GM19438 (cell line): ENCODE results near the gene BAG3.
"Not testable (repeated sequence)": the region's sequence is repeated elsewhere in the genome, so short reads cannot be mapped to it uniquely, and the experiment has no call there.

Source experiments
- ATAC-seq: cut with Tn5 transposase; IDR thresholded peaks from one replicate; pipeline ENCODE4 v1.9.1; 2021; ENCODE audit warnings: low read depth; ENCODE audit not compliant: unreplicated experiment

BAG3 gene

DNA sequence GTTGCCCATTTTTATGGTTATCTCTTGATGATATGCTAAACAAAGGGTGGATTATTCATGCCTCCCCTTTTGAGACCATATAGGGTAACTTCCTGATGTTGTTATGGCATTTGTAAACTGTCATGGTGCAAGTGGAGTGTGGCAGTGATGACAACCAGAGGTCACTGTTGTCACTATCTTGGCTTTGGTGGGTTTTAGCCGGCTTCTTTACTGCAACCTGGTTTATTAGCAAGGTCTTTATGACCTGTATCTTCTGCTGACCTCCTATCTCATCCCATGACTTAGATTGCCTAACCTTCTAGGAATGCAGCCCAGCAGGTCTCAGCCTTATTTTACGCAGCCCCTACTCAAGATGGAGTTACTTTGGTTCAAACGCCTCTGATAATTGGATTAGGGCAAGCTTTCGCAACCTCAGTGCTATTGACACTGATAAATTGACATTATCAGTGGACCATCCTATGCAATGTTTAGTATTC lies 36.9 kb downstream of the BAG3 start:
- no peak for ATAC-seq

GRCh38 chr10:119689016-119689580 lies 37.9 kb downstream of the BAG3 start:
- no peak for ATAC-seq

DNA sequence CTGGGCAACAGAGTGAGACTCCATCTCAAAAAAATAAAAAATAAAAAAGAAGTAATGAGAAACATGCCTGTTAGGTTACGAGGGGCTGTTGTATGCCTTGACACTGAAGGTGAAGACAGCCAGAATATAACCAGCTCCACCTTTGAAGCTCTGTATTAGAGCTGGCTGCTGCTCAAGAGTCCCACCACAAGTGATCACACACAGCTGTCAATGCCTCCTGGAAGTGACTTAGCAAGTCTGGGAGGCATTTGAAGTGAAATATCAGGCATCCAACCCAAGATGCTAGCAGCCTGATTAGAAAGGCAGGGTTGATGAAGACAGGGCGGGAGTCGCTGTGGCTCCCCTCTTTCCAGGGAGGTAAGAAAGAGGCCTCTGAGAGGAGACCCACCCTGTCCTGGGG lies 40.5 kb downstream of the BAG3 start:
- no peak for ATAC-seq

DNA sequence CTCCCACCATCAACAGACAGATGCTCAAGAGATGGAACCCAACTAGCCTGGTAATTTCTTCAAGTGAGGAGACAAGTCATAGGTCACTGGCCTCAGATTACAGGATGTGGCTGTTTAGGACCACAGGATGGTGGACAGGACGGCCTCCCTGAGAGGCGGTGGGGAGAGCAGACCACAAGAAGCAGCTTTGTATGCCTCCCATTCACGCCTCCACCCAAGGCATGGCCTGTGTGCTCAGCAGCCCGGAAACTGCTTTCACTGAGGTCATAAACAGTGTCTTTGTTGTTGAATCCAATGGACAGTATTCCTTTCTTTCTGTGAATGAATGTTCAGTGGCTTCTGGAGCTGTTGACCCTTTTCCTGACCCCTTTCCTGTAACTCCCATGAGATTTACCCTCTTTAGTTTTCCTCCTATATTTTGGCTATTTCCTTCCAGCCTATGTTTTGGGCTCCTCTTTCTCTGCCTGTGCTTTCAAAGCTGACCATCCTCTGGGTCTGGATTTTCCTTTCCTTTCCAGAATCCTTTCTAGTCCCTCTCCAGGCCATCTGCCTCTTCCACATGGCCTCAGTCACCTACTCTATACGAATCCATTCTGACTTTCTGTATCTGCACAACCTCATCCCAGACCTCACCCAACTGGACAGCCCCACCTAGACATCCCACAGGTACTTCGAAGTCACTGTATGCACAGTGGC lies 42.2 kb downstream of the BAG3 start:
- ATAC-seq, result peak; percentile 60

DNA sequence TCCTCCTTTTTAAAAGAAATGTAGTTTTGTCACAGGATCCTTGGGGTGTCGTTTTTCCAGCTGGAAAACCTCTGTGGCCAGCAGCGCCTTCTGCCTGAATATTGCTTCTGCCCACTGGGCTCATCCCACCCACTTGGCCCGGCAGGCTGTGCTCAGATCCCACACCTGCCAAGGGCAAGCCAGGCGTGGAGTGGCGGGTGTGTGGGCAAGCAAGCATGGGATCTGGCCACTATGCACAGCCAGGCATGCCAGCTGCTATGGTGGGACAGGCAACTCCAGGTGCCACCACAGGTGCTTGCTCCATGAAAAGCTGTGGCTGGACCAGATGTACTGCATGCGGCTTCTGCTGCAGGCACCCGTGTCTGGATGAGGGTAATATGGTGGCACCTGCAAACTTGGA lies 43.4 kb downstream of the BAG3 start:
- ATAC-seq, result no peak

GRCh38 chr10:119700321-119700954 lies 49.3 kb downstream of the BAG3 start:
- peak; percentile 33 for ATAC-seq

DNA sequence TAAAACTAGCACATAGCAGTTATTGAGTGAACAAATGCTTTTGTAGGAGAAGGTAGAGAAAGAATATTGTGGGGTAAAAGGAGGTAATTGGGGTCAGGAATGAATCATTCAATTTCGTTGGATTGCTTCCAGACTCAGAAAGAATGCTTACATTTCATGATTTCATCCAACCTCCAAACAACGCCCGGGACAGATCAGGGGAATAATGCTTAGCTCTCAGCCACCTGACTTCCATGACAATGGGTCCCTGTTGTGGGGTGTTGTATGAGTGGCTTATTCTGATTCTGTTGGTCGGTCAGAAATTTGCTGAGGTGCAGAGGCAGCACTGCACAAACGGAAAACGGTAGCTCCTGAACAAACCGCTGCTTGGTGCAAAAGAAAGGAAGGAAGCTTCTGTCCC lies 50.7 kb downstream of the BAG3 start:
- no peak for ATAC-seq

- no peak for ATAC-seq
Measured at GRCh38 chr10:119702583-119702982, 51.4 kb downstream of the BAG3 start.

- ATAC-seq, result no peak
Measured at GRCh38 chr10:119703903-119704508, 52.8 kb downstream of the BAG3 start.

GRCh38 chr10:119705434-119705831 lies 54.3 kb downstream of the BAG3 start:
- ATAC-seq, result peak; percentile 44

DNA sequence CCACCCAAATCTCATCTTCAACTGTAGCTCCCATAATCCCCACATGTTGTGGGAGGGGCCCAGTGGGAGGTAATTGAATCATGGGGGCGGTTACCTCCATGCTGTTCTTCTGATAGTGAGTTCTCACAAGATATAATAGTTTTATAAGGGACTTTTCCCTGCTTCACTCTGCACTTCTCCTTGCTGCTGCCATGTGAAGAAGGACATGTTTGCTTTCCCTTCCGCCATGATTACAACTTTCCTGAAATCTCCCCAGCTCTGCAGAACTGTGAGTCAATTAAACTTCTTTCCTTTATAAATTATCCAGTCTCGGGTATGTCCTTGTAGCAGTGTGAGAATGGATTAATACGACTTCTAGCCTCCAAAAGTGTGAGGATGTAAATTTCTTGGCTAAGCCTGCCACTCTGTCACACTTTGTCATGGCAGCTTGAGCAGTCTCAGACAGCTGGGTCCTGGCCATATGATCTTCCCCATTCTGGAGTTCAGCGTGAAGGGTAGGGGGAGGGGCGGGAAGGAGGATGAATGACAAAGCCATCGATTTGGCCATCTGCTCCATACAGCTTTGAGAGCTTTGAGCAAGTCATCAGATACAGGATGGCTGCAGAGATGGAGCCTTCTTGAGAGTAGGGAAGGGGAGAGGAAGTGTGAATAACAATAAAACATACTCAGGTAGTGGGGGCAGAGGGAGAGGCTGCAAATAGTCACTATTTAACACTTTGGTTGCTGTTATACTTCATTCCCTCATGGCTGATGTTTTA lies 55.5 kb downstream of the BAG3 start:
- no peak for ATAC-seq

- ATAC-seq, result not testable (repeated sequence)
Measured at GRCh38 chr10:119707331-119707730, 56.2 kb downstream of the BAG3 start.

DNA sequence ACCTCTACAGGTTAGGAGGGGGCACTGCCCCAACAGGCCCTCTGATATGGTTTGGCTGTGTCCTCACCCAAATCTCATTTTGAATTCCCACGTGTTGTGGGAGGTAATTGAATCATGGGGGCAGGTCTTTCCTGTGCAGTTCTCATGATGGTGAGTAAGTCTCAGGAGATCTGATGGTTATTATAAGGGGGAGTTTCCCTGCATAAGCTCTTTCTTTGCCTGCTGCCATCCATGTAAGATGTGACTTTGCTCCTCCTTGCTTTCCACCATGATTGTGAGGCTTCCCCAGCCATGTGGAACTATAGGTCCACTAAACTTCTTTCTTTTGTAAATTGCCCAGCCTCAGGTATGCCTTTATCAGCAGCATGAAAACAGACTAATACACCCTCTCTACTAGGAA lies 59.8 kb downstream of the BAG3 start:
- ATAC-seq, result not testable (repeated sequence)

DNA sequence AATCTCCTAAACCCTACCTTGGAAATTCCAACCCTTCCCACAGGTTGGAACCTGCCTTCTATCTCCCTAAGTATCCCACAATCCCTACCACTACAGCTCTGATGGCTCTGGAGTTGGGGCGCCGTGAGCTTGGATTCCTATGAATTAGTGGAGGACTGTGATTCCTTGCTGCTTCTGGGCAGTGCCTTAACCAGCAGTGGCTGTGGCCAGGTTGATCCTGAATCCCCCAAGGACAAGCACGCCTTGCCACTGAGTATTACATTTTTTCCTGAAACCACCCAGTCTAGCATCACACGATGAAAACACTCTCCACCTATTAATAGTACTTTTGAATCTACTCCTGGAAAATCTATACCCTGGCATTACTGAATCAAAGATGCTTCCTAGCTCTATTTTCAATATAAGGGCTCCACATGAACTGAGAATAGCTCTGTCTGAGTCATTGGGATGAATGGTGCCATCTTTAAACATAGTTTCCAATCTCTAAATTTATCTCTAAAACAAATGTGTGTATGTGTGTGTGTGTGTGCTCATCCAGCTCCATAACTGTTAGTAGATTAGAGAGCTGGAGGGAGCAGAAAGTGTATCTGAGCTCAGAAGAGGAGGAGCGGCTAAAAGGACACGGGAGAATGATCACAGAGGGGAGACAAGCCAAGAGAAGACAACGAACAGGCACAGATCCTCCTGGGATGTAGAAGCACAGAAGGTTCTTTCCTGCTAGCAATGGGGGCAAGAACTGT lies 62.7 kb downstream of the BAG3 start:
- no peak for ATAC-seq

GRCh38 chr10:119714484-119714816 lies 63.3 kb downstream of the BAG3 start:
- ATAC-seq, result no peak

DNA sequence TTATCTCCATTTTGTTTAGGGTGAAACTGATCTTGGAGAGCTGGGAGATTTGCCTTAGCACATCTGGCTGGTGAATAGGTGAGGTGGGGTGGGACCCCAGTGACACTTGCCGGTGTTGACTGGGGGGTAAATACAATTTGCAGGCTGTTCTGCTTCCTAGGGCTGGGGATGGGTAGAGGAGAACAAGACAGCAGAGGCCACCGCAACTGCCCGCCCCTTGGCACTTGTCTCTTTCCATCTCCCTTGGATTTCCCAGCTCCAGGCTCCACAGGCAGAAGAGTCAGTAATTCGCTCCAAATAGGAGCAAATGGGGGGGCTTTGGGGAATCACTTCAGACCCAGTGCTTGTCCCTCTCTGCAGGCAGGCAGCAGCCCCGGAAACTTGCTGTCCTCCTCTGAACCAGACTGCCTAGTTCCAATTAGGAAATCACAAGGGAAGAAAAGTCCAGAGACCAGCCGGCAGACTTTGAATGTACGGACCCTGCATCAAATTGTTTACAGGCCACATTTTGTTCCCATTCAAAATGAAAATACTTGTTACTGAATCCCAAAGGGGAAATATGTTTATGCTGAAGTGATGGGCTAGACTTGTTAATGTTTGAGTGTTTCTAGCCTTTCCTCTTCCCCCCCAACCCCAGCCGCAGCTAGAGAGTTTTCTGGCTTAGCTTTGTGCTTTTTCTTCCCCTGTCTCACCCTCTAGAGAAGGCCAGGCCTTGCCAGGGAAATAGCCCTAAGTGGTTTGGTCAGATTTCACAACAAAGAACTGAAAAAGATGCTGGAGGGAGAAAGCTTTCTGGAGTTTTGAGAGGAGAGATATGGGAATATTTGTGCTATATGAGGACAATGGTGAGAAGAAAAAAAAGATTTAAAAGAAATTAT lies 64.7 kb downstream of the BAG3 start:
- no peak for ATAC-seq

GRCh38 chr10:119723161-119723560 lies 72.0 kb downstream of the BAG3 start:
- ATAC-seq, result no peak

DNA sequence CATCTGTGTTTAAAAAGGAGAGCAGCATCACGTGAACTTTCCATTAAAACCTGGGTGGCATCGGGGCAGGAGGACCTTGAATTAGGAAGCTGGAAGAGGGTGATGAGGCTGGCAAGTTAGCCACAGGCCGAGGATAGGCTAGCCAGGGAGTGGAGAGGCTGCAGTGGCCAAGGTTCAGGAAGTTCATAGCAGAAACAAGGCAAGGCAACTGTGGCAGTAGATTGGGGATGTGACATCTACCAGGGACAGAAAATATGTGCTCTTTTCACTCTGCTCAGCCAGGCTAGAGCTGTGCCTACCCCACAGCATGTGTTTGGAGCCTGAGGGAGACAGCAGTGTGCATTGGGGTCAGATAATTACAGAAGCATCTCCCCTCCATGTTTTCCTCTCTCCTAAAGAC lies 72.4 kb downstream of the BAG3 start:
- no peak for ATAC-seq
